Activated CD8-positive, alpha-beta memory T cell treated with anti-CD3 and anti-CD28 coated beads for 36 hours (primary cell): ENCODE data around the gene ANKRD44. TPM values are rescaled to one million over a fixed set of nuclear protein-coding genes. Genes with fewer than 3 reads are reported as not detected.

Experiments
- CTCF ChIA-PET: fragments of 350-600 bp; sonication (Branson Sonifier 250); formaldehyde crosslinking; loops from one replicate; lab custom pipeline; 2021; ENCODE audit warnings: antibody characterized with exemption; lab: Charles Lee
- POLR2A ChIA-PET: fragments of 350-600 bp; sonication (Branson Sonifier 250); formaldehyde crosslinking; loops from one replicate; lab custom pipeline; 2021; ENCODE audit warnings: antibody characterized with exemption; lab: Charles Lee
- total RNA-seq, 2 experiments: library from RNA; stranded (reverse); gene quantifications; one replicate each; pipeline ENCODE4 v1.2.3, GENCODE V29; 2021

Gene ANKRD44
- total RNA-seq, 2 experiments from 2014 or later: 119 to 130 TPM

DNA sequence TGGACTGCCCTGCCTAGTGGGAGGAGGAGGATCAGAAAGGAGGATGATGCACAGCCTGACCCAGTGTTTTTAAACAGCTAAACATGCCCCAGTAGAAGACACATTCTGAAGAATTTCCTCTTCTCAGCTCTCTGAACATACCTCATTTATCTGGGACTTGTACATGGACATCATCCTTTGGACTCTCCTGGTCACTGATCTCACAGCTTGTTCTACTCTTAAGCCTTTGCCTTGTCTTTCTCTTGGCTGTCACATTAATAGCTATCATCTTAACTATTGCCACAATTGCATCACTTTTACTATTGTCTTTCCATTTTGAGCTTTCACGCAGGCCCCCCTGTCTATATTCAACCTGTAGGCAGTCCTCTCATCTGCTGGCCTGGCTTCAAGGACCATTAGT is 342.1 kb downstream of the ANKRD44 start:
- ChIA-PET POLR2A (no interaction called here), CTCF (no interaction called here)

- ChIA-PET POLR2A (no interaction called here), CTCF (no interaction called here)
Measured at GRCh38 chr2:196967775-196968174, 342.8 kb downstream of the ANKRD44 start.

DNA sequence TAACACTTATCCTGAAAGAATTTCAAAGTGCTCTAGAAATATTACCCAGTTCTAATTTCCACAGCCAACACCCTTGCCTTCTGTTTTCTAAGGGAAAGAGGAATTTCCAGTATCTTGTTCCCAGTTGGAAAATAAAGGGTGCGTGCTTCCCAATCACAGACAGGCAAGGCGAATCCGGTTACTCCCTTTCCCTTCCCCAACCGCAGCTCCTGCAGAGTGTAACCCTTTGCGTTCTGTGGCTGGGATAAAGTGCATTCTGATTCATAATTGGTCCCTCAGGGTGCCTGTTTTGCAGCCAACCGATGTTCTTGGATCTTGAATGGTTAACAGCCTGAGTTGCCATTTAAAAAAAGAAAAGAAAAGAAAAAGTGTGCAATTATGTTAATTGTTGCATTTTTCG is 343.5 kb downstream of the ANKRD44 start:
- ChIA-PET CTCF (no interaction called here), POLR2A (no interaction called here)

DNA sequence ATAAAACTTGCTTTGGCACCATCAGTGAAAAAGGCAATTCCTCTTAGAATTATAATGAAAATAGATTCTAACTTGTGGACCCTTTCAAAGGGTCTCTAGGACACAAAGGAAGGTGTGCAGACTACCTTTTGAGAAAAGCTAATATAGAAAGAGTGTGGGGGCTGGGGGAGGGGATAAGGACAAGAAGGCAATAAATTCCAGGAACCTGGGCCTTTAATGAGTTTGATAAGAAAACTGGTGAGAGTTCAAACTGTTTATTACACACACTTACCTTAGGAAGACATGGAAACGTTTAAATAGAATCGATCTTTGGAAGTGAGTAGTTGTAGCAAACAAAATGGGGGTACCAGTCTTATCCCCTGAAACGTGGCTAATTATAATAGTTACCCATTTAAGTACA is 344.5 kb downstream of the ANKRD44 start:
- ChIA-PET POLR2A (no interaction called here), CTCF (no interaction called here)

GRCh38 chr2:196965651-196966050 is 344.9 kb downstream of the ANKRD44 start:
- CTCF ChIA-PET: no interaction called here
- POLR2A ChIA-PET: no interaction called here

DNA sequence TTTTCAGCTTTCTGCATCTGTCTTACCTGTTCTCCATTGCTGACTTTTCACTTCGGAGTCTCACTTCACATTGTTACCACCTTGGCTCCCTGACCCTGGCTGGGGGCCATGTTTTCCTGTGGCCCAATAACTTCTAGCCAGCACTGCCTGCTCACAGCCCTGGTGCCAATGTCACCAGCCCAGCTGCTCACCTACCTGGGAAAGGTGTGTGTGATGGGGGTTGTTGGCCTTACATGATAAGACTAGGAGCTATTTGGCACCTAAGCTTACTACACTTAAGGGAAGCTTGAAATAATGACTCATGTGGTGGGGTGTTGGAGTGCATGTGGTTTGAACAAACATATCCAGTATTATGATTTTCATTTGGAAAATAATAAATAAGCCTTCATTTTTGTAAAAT is 346.6 kb downstream of the ANKRD44 start:
- CTCF ChIA-PET: no interaction called here
- POLR2A ChIA-PET: no interaction called here

DNA sequence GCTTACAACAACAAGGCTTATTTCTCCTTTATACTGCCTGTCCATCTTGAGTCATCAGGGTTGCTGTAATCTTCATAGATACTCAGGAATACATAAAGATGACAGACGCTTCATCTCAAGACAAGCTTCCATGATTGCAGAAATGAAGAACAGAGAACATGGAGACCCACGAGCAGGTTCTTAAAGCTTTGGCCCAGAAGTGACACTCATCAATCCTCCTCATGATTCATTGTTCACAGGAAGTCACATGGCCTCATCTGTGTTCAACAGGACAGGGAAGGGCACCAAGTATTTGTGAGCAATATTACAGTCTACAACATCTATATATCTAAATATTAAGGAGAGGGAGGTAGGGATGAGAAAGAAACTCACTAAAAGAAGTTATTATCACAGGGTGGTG is 347.5 kb downstream of the ANKRD44 start:
- POLR2A ChIA-PET: interaction anchor here (1.4 kb wide), 1 partner anchor 35 kb away, joined by 6 read pairs; no protein-coding TSS in a partner anchor
- CTCF ChIA-PET: interaction anchor here (0.6 to 1.5 kb wide), 2 partner anchors 9 to 95 kb away, joined by 3 to 4 read pairs; no protein-coding TSS in a partner anchor

DNA sequence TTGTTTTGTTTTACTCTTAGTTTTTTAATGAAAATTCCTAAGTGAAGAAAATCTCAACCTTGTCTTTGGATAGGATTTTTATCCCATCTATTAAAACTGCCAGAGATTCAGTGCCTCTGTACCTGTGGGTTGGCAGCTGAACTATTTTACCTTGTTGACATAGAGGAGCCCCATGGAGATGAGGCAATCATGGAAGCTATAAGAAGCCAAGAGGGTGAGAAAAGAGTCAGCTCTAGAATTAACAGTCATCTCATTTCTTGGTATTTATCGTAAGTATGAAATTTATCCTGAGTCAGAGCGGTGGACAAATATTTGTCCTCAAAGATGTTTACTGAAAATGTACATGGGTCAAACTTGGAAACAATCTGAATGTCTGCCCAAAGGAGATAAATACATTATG is 348.3 kb downstream of the ANKRD44 start:
- CTCF ChIA-PET: interaction anchor here (1.5 to 1.9 kb wide), 2 partner anchors 8 to 26 kb away, joined by 3 to 5 read pairs; no protein-coding TSS in a partner anchor
- POLR2A ChIA-PET: interaction anchor here (0.7 to 1.4 kb wide), 2 partner anchors 32 to 35 kb away, joined by 3 to 6 read pairs; no protein-coding TSS in a partner anchor

DNA sequence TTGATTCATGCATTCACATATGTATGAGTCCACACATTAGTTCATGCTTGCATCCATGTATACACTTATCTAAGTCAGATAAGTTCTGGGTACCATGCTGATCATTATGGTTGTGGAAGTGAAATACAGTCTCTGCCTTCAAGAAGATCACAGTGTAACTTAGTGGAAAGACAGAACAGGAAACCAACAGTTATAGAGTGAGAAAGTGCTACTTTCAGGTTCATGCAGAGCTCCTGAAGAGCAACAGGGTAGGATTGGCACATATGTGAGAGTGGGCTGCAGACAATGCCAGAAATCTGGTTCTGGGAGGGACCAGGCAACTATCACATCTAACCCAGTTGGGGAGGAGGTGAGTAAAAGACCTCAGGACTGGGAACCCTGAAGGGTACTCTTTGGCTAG is 348.7 kb downstream of the ANKRD44 start:
- ChIA-PET CTCF (interaction anchor here (1.9 kb wide), 1 partner anchor 26 kb away, joined by 5 read pairs; no protein-coding TSS in a partner anchor), POLR2A (interaction anchor here (0.7 to 1.4 kb wide), 2 partner anchors 32 to 34 kb away, joined by 3 to 6 read pairs; no protein-coding TSS in a partner anchor)

DNA sequence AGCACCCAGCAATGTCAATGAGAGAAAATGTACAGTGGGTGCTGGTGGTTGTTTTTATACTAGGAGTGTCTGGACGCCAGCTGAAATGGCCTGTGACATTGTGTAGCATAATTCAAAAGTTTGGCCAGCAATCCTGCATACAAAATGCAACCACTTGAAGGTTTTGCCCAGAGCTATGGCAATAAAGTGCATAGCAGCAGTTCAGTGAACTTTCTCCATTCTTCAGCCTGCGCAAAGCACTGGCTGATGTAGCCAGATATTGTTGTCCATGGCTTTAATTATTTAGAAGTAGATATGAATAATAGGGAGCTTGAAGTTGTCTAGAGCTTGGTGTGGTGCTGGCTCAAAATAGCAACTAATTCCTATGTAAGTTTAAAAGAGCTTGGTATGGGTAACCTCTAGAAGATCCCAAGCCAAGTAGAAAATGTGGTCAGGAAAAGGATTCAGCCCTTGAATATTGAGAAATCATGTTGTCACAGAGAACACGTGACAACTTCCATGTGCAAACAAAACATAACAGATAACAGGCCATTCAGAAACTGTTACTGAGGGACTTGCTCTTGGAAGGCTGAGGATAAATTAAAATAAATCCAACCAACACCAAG is 350.7 kb downstream of the ANKRD44 start:
- ChIA-PET CTCF (no interaction called here), POLR2A (no interaction called here)

GRCh38 chr2:196959281-196959680 is 351.3 kb downstream of the ANKRD44 start:
- CTCF ChIA-PET: no interaction called here
- POLR2A ChIA-PET: no interaction called here

DNA sequence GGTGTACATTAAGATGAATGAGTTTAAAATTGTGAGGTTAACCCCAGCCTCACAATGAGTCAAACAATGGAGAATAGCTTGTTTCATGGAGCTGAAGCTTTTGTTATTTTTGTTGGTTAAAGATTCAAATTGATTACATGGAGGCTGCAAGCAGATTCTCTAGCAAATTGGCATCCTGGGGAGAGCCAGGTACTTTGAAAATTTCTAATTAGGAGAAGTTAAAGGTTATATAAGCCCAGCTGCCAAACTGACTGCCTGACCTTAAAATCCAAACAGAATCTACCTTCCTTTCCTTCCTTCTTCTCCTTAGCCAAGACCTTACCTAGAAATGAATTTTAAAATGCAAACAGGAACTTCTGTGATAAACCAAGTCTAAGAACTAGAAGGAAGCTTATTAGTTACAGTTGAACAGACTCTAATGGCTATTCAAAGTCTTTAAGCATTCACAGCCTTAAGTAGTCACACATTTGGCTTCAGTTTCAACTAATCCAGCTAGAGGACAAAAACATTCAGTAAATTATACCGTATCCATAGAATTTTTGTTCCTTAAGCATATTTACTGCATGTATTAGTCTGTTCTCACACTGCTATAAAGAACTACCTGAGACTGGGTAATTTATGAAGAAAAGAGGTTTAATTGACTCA is 352.6 kb downstream of the ANKRD44 start:
- POLR2A ChIA-PET: no interaction called here
- CTCF ChIA-PET: no interaction called here

GRCh38 chr2:196957442-196957841 is 353.1 kb downstream of the ANKRD44 start:
- ChIA-PET POLR2A (no interaction called here), CTCF (interaction anchor here (0.7 kb wide), 1 partner anchor 59 kb away, joined by 3 read pairs; no protein-coding TSS in a partner anchor)

GRCh38 chr2:196956069-196956468 is 354.5 kb downstream of the ANKRD44 start:
- ChIA-PET CTCF (no interaction called here), POLR2A (no interaction called here)

GRCh38 chr2:196955036-196955435 is 355.5 kb downstream of the ANKRD44 start:
- ChIA-PET CTCF (no interaction called here), POLR2A (interaction anchor here (0.6 kb wide), 1 partner anchor 129 kb away, joined by 3 read pairs; no protein-coding TSS in a partner anchor)

DNA sequence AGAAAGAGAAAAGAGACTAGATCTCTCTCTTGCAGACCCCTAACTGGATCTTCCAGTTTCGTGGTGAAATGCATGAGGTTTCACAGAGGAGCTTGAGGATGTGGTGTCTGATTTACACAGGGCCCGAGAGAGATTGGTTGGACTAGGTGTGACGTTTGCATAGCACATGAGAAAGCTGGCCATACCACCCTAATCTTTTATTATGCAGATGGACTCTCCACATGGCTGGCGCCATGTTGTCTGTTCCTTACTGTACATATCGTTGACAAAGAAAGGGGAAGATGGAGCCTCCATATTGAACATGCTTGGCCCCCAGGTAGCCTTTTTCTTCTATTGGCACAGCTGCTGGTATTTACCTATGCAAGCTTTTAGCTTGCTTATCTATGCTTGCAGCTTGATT is 356.6 kb downstream of the ANKRD44 start:
- ChIA-PET CTCF (interaction anchor here (0.8 kb wide), 1 partner anchor 9 kb away, joined by 3 read pairs; no protein-coding TSS in a partner anchor), POLR2A (no interaction called here)

DNA sequence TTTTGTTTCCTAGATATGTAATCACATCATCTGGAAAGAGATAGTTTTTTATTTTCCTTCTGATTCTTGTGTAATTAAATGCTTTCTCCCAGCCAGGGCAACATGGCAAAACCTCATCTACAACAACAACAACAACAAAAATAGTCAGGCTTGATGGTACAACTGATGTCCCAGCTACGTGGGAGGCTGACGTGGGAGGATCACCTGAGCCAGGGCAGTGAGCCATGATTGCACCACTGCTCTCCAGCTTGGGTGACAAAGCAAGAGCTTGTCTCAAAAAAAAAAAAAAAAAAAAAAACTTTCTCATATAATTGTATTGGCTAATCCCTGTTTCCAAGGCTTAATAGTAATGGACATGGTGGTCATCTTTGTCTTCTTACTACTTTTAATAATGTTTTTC is 357.6 kb downstream of the ANKRD44 start:
- CTCF ChIA-PET: interaction anchor here (1.2 kb wide), 1 partner anchor 17 kb away, joined by 3 read pairs; no protein-coding TSS in a partner anchor
- POLR2A ChIA-PET: no interaction called here

- POLR2A ChIA-PET: no interaction called here
- CTCF ChIA-PET: no interaction called here
Measured at GRCh38 chr2:196951973-196952372, 358.6 kb downstream of the ANKRD44 start.

GRCh38 chr2:196949116-196949515 is 361.5 kb downstream of the ANKRD44 start:
- ChIA-PET CTCF (no interaction called here), POLR2A (no interaction called here)

- ChIA-PET POLR2A (no interaction called here), CTCF (no interaction called here)
Measured at GRCh38 chr2:196944570-196944969, 366.0 kb downstream of the ANKRD44 start.
